Hematopoietic multipotent progenitor cell treated with erythropoietin and hydrocortisone succinate and interleukin-3 and kit ligand, for 15 days (in vitro differentiated cells): ENCODE results near the gene DLG2.

ENCODE experiments used
- DNase-seq: peaks from one replicate; pipeline ENCODE4 v3.0.0-alpha.2; 2015; ENCODE audit warnings: low spot score

The DLG2 gene

DNA sequence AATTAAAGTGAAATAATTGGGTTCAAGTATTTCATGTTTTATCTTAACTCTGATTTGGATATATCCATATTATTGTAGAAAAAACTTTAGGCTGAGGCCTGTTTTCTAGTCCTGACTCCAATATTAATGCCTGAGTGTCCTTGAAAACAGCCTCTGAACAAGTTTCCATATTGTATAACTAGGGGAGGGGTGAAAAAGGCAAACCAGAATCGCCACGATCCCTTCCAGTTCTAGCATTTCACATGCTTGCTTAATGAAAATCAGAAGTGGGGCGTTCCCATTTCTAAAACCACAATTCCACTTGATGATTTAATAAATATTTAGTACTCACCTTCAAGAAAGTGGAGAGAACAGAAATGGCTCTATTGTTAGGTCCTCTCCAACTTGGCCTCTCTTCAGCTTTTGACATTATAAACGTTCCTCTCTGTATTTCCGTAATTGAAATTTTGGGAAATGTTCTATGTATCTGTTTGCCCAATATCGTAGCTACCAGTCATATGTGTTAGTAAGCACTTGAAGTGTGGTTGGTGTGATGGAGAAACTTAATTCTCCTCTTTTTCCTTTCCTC, 1779.6 kb downstream of the DLG2 start:
- no peak for DNase-seq

DNA sequence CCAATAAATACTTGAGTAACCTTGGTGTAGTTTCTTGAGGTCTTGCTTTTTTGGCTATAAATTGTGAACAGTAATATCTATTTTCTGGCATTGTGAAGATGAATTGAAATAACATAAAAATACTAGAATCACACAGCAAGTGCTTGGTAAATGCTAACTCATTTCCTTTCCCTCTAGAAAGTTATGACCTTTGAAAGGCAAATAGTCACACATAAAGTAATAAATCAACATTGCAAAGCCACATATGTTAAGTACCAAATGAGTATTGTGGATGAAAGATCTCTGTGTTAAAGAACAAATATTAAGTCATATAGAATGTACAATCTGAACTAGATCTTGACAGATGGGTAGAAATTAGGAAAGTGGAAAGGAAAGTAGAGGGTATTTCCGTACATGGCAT, 1781.3 kb downstream of the DLG2 start:
- DNase-seq: no peak

DNA sequence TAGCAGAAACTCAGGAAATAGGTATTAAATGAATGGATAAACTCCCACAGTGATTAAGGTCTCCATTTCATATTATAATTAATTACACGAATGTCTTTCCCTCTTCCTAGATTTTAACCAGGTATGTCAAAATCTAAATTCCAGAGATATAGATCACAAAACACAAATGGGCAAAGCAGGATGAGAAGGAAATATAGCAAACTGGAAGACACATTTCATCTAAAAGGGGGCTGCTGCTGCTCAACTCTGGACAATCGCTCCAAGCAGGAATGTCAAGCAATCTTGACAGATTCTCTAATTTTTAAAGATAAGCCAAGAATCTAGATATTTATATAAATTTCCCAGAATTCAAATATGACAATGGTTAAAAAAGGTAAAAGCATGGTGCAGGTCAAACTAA, 1786.8 kb downstream of the DLG2 start:
- no peak for DNase-seq

DNA sequence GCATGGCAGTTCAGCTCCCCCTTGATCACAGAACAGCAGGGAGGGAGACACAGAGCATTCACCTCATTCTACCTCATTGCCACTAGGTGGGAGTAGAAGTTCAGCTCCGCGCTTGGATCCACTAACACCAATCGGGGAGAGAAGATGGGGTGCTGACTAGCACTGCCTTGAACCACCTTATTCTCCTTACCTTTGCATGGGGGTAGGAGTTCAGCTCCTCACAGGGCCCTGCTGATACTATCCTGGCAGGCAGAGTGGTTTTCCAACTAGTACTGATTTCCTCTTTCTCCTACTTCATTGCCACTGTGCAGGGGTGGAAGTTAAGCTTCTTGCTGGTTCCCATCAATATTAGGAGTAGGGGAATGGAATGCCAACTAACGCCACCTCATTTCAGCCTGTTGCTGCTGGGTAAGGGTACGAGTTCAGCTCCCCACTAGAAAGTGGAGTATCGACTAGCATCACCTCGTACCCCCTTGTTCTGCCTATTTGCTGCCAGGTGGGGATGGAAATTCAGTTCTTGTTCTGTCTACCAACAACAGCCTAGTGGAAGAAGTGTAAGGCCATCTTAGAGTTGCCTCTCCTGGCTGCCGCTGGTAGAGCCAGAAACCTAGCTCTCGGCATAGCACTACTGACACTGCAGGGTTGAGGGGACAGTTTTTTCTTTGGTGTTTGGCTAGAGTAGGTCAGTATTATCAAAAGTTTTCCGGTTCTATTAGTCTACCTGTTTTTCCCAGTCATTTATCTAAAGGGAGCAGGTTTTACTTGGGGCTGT, 1790.1 kb downstream of the DLG2 start:
- DNase-seq: no peak

DNA sequence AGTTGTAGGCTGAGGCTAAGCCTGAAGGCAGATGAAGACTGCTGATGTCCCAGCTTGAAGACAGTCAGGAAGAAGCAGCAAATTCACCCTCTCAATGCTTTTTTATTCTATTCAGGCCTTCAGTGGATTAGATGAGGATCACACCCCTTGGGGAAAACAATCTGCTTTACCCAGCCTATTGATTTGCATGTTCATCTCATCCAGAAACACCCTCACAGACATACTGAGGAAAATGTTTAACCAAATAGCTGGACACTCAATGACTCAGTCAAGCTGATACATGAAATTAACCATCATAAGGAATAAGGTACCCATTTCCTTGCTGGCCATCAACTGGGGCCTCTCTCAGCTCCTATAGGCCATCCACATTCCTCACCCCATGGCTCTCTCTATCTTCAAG, 1791.1 kb downstream of the DLG2 start:
- no peak for DNase-seq

DNA sequence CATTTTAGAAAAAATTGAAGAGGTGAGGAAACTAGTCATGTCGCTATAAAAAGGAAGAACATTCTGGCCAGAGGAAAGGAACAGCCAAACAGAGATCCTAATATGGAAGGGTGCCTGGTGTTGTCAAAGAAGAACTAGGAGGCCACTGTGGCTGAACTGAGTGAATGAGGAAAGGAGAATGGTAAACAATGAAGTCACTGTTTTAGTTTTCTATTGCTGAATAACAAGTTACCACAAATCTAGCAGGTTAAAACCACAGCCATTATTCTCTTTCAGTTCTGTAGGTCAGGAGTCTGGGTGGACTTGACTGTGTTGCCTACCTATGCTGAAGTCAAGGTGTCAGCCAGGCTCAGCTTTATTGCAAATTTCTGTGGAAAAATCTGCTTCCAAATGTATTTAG, 1791.7 kb downstream of the DLG2 start:
- no peak for DNase-seq

DNA sequence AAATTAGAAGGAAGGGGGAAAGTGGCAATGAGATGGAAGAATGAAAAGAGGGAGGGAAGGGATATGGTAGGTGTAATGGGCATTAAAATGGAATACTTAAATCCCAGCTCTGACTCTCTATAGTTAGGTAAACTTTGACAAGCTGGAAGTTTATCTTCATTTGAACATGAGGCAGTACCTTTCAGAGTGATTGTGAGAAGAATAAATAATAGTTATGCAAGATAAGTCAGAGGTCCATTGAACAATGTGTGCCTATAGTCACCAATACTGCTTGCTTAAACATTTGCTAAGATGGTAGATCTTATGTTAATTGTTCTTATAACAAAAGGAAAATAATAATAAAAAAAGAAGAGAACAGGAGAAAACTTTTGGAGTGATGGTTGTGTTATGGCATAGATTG, 1795.2 kb downstream of the DLG2 start:
- no peak for DNase-seq

DNA sequence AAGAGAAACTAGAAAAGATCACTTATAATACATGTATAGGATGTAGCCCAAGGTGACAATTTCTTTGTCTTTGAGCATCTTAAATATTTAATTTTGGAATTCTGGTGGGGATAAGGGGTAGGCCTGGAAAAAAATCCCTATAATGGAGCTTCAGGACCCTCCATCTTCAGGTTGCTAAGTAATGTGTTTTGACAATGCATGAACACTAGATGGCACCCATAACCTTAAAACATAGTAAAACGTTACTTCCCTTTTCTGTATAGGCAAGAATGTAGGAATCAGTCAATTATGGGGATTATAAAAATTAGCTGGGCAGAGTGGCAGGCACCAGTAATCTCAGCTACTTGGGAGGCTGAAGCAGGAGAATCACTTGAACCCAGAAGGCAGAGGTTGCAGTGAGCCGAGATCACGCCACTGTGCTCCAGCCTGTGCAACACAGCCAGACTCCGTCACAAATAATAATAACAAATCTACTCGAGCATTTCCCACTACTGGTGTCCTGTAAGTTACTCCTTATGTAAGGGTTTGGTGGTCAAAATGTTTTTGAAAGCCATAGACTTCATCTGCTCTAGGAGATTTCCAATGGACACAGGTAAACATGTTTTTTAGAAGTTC, 1799.1 kb downstream of the DLG2 start:
- no peak for DNase-seq

DNA sequence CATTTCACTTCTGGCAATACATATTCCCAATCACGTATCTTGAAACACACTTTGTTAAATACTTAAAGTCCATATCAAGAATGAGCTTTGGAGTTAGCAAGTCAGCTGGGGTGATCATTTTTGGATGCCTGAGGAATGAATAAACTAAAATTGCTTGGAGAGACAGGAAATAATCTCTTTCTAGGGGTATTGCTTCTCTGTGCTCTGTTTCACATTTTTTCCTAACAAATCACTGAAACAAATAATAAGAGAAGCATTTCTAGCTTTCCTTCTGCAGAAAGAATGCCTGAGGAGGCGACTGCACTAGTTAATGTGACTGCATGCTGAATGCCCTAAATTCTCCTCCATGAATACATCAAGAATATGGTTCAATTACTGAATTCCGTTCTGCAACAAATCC, 1799.6 kb downstream of the DLG2 start:
- no peak for DNase-seq

DNA sequence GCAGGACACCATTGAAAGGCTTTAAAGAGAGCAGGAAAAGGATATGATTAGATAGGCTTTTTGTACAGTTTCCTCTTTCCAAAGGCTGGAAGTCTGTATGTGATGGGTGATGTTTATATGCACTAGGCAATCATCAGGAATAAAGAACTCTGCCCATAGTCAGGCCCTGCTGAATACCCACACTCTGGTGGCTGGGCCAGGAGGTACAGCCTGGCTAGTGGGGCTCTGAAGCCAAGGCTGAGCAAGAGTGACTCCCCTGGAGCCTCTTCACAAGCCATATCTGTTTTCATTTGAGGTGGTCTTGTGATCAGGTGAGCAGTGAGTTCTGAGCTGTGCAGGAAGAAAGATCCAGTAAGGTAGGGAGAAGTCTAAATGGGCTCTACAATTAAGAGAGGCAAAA, 1801.1 kb downstream of the DLG2 start:
- DNase-seq: no peak

DNA sequence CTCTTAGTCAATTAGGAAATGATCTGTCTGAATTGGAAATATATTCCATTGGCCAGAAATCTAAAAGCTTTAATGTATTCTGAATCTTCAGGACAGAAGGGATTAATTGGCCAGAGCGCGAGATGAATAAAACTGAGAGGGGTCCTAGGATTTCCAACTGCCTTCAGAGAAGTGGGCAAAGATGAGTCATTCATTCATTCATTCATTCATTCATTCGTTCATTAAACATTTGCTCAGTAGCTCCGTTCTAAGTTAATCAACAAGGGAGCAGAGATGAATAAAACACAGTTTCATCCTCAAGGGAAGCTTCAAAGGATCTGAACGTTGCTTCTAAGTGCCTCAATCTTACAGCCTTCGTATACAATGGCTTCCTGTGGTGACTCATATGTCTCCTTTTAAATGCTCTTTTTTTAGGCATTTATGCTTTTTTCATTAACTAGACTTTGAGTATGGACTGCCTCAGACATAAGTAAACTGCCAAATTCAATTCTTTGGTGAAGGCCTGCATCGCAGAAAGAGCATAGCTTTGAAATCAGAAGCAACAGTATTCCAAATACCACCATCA, 1803.6 kb downstream of the DLG2 start:
- no peak for DNase-seq

DNA sequence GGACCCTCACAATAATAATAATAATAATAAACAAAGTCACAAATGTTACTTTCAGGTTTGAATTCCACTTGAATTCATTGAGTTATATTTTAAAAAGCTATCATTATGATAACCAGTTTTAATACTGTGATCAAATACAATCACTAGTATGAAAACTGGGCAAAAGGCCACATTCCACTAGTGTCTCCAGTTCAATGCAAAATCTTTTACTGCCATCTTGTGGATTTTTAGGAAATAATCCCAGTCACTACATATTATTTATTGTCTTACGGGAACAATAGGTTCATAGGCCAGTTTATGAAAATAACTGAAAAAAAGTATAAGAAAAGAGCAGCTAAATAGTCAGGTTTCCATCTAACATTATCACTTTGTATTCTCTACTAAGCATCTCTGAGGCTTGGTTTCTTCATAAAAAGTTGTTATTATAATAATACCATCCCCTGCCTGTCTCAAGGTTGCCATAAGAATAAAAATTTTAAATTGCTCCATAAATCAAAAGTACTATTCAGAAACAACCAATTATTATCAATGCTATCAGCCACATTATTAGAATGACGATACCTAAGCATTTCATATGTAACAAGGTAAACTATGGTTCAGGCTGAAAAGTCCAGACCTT, 1807.1 kb downstream of the DLG2 start:
- peak; percentile 10 for DNase-seq

DNA sequence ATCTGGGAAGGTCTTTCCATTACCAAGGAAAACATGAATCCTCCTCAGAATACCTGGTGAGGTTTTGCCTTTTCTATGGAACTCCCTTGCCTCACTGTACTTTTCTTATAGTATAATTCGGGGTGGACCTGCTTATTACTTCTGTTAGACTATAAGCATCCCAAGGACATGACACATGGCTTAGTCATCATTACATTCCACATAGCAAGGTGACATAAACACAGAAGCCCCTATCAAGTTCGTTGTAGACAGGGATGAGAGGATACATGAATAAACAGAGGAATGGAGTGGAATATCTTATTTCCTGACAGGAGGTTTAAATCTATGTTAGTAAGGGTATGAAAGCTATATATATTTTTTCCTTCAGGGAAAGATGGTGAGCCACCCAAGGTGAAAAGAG, 1808.8 kb downstream of the DLG2 start:
- DNase-seq: no peak

DNA sequence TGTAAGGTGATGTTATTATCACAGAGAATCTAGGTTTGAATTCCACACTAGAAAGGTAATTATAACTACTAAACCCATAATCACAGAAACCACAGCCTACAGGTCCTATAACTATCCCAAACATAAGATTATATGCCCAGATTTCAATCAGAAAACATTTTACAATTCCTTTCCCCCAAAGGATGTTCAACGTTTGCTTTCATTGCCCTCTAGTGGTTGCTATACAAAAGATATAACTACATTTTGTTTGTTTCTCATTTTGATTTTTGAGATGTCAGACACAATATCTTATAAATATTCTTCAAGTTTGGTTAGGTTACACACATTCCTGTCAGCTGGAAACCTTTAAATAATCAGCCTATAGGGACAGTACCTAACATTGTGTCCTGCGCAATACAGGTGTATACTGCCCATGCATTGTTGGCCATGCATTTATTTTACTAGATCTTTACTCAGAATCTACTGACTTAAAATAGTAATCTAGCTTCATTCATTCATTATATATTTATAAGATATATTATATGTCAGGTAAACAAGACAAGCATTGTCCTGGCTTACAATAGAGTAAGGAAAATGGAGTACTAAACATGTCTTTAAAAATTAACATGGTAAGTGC, 1810.5 kb downstream of the DLG2 start:
- no peak for DNase-seq

DNA sequence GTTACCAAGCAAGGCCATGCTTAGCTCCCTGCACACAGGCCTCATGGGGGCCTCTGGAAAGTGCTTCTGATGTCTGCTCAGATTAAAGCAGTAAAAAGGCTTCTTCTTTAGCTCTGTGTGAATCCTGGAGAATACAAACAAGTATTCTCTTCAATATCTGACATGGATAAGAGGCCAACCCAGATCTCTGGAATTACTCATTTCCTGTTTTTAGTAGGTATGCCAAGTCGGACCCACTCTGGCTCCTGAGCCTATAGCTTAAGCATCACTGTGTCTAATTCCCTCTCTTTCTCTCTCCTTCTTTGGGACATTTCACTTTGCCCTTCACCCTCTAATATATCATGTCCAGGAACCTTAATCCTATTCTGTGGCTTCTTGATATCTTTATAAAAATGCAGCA, 1811.4 kb downstream of the DLG2 start:
- no peak for DNase-seq

DNA sequence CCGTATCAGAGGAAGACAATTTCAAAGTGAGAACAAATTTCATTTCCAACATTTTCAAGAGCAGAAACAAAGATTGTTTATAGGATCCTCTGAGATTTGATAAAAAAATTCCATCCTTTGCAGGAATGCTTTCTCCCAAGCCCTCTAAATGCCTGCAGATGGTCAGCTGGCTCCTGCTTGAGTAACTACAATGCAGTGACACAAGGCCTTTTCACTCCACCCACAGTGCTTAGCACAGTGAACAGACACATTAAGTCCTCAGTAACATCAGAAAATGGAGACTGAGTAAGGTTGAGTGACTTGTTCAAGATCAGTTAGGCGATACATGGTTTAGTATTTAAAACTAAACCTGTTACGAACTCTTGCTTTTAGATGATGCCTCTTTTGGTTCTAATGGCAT, 1813.8 kb downstream of the DLG2 start:
- no peak for DNase-seq

DNA sequence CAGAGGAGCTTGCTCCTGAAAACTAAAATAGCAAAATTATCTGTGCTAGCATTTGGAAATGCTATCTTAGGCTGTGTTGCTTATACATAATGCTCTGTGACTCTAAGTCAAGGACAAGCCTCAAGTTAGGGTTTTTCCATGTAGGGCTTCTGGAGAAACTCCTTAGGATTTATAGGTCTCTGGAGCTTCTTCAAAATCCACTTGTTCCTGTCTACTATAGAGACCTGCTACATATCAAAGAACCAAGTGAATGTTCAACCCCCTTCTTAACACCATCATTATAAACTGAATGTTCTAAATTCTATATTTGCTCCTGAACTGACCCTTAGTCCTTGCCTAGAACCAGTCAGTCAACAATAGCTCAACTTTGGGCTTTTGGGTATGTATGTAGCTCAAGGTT, 1817.9 kb downstream of the DLG2 start:
- DNase-seq: no peak

DNA sequence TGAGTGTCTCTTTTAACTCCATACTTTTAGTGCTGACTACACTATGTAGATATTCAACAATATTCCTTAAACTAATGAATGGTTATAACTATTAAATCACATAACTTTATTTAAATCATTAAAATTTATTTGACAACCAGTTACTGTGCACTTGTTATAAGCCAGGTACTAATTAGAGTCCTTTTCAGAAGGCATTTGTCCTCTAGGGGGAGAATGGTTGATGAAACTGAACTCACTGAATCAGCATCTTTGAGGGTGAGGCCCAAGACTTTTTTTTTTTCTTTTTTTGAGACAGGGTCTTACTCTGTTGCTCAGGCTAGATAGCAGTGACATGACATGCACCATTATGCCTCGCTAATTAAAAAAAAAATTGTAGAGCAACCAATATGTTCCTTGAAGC, 1825.3 kb downstream of the DLG2 start:
- DNase-seq: no peak

DNA sequence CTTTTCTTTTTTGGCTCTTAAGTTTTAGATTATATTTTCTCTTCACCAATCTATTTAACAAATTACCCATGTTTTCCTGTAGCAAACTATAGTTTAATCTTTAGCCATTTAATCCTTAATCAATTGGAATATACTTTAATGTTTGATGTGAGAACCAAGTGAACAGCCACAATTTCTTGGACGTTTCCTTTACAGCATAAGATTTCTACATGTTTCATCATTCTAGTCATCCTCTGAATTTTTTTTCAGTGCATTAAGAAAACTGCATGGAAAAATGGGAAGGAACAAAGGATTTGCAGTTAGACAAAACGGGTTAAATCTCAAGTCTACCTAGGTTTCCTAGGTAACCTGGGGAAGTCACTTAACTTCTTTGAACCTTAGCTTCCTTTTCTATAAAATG, 1833.8 kb downstream of the DLG2 start:
- DNase-seq: no peak

DNA sequence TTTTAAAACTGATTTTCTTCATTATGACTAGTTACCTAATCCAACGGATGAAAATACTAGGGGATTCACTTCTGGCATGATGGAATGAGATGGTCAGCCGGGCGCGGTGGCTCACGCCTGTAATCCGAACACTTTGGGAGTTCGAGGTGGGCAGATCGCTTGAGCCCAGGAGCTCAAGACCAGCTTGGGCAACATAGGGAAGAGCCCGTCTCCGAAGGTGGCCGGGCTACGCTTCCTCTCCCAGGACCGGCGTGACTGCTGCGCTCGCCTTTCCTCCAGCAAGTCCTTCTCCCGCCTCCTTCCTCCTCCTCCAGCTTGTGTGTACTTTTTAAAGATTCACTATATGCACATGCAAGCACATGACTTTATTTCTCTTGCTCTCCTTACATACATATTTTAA, 1835.6 kb downstream of the DLG2 start:
- DNase-seq: no peak

DNA sequence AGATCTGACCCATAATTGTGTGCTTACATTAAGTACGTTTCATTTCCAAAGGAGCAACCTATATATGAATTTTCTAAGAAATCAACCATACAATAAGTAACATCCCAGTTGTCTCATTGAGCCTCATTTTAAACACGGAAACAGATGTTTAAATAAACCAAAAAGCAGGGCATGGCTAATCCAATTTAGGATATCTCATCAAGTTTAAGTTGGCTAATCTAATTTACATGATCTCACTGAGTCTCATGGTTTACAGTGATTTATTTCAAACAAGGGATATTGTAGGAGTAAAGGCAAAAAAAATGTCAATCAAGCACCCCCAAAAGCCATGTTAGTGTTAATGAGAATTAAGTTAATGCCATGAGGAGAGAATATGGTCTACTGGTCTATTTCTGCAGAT, 1841.2 kb downstream of the DLG2 start:
- no peak for DNase-seq

DNA sequence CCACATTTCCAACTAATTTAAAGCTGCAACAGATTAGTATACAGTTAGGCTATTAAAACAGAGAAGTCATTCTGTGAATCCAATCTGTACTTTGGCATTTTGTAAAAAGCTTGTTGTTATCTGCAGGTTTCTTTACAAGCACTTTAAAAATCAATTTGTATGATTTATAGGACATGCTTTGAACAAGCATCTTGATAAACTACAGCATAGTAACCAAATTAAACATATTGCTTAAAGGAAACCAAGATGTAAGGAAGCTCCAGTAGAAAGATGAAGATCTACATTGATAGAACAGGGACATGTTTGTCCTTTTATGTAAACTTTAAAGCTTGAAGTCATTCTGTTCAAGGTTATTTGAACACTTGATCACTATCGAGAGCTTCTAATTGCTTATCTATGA, 1842.7 kb downstream of the DLG2 start:
- no peak for DNase-seq

DNA sequence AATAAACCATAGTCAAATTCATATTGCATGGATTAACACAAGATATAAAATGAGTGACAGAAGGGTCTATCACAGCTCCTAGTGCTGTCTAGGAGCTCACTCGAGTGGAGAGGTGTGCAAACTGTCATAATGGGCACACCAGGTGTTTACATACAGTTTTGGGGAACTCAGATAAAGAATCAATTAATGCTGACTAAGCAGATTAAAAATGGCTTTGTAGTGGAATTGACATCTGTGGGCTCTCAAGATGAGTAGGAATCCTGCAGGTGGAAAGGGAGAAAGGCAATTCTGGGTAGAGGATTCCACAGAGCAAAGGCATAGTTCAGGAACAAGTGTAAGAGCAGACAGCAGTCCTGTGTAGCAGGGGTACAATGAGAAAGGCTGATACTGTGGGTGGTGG, 1844.8 kb downstream of the DLG2 start:
- DNase-seq: no peak
